GM04503 (cell line): ENCODE results near the gene FXYD1.

Experiments used
- DNase-seq: peaks from one replicate; pipeline ENCODE4 v3.0.0-alpha.2; 2012; ENCODE audit warnings: low read depth

FXYD1 gene

DNA sequence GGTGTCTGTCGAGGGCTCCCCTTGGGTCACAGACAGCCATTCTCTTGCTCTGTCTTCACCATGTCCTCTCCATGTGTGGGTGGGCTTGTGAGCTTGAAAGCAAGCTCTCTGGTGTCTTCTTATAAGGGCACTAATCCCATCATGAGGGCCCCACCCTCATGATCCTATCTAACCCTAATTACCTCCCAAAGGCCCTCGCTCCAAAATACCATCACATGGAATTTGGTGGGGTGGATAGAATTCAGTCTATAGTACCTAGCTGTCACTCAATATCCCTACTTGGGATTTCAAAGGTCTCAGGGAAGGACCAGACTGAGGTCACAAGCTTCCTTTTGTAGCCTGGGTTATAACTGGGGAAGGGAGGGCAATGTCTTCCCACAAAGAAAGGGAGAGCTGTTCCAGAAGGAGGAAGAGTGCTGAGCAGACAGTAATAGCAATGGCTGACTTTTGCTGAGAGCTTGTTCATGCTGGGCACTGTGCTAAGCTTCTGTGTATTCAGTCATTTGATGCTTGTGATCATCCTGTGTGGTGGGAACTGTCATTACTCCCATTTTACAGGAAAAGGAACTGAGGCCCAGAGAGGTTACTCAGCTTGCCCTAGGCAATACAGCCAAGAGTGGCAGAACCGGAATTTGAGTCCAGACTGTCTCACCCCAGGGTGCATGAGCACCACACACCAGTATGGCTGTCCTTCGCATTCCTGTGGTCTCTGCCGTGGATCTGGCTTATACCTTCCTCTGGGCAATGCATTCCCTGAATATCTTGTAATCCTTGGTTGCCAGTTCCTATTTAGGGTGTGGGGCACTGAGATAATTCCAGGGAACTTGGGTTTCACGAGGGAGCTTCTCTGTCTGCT is 24.1 kb downstream of the FXYD1 start:
- no peak for DNase-seq

DNA sequence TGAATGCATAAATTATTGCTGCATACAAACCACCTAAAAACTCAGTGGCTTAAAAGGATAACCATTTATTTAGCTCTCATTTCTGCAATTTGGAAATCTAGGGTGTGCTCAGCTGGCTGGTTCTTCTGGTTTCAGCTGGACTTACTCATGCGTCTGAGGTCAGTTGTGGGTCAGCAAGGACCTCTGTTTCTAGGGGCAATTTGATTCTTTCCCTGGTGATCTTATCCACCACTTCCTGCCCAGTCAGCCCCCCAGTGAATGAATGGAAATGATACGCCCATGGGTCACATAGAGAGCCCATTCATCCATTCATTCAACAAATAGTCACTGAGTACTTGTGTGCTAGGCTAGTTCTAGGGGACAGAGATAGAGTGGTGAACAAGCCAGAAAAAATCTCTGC is 25.8 kb downstream of the FXYD1 start:
- no peak for DNase-seq

DNA sequence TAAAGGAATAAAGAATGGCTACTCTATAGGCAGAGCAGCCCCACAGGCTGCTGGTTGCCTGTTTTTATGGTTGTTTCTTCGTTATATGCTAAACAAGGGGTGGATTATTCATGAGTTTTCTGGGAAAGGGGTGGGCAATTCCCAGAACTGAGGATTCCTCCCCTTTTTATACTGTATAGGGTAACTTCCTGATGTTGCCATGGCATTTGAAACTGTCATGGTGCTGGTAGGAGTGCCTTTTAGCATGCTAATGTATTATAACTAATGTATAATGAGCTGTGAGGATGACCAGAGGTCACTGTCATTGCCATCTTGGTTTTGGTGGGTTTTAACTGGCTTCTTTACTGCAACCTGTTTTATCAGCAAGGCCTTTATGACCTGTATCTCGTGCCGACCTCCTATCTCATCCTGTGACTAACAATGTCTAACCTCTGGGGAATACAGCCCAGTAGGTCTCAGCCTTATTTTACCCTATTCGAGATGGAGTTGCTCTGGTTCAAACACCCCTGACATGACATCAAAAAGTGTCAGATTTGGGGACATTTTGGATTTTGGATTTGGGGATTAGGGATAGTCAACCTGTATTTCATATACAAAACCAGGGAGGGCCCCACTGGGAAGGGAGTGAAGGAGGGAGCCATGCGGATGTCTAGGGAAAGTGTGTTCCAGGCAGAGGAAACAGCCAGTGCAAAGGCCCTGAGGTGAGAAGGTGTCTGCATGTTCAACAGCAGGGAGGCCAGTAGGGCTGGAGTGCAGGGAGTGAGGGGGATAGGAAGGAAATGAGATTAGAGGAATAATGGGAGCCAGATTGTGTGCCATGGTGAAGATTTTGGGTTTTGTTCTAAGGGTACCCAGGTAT is 26.8 kb downstream of the FXYD1 start:
- DNase-seq: no peak

DNA sequence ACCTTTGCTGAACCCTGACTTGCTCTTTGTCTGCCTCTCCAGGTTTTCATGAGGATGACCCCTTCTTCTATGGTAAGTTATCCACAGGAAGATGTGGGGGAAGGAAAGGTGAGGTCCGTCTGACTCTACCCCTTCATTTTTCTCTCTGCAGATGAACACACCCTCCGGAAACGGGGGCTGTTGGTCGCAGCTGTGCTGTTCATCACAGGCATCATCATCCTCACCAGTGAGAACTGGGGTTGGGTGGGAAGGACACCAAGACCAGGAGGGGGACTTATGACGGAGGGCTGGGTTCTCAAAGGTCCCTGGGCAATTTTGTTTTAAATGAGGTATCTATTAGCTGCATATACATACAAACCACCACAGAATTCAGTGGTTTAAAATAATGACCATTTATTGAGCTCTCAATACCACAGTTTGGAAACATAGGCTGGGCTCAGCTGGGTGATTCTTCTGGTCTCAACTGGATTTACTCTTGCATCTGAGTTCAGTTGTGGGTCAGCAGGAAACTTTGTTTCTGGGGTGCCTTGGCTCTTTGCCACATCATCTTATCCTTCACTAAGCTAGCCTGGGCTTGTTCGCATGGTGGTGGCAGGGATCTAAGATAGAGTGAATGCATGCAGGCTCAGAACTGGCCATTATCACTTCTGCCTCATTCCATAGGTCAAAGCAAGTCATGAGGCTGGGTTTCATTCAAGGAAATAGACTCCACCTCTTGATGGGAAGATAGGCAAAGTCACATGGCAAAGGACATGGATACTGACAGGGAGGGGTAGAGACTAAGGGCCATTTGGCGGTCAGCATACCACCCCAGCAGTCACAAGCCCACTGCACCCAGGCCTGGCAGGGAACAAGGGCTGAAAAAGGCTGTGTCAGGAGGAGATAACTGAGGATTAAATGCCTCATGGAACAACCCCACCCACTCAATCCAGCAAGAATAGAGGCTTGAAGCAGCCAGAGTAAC is 27.8 kb downstream of the FXYD1 start:
- no peak for DNase-seq

DNA sequence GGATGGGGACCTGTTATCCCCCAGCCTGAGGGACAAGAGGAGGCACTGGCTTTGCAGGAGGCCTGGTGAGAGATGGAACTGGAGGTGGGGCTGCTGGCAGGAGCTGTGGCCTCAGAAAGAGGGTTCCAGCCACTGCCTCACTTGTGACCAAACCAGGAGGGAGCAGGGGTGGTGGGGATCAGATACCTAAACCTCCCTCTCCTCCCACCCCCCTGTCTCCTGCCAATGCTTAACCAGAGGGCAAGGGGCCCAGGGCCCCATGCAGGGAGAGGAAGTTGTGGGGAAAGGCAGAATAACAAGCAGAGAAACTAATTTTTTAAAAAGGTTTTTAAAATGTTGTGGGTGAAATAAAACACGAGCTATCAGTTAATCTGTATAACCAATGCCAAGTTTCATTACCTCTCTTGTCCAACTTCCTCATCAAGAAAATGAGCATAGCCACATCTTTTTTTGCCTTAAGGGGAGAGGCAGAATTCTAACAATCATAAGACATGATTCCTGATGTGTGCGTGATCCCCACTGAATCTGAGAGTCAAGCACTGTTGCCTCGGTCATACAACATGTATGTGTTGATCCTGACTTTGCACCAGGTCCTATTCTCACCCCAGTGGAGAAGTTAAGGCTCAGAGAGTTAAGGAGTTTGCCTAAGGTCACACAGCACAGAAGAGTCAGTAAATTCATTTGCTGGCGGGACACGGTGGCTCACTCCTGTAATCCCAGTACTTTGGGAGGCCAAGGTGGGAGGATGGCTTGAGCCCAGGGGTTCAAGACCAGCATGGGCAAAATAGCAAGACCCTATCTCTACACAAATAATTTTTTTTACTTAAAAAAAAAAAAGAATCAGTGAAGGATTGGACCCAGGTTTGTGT is 28.9 kb downstream of the FXYD1 start:
- no peak for DNase-seq

DNA sequence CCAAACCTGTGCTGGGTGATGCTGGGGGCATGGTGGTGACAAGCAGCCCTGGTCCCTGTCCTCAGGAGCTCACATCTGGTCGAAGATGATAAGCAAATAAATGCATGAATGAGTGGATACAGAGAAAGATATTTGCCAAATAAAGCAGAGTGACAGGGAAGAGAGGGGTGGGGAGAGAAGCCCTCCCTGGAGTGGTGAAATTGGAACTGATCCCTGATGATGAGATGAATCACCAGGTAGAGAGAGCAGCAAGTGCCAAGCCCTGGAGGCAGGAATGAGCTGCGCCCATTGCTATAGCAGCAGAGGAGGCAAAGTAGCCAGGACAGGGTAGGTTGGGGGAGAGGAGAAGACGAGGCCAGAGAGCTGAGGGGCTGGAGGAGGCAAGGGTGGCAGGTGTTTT is 29.6 kb downstream of the FXYD1 start:
- DNase-seq: no peak

DNA sequence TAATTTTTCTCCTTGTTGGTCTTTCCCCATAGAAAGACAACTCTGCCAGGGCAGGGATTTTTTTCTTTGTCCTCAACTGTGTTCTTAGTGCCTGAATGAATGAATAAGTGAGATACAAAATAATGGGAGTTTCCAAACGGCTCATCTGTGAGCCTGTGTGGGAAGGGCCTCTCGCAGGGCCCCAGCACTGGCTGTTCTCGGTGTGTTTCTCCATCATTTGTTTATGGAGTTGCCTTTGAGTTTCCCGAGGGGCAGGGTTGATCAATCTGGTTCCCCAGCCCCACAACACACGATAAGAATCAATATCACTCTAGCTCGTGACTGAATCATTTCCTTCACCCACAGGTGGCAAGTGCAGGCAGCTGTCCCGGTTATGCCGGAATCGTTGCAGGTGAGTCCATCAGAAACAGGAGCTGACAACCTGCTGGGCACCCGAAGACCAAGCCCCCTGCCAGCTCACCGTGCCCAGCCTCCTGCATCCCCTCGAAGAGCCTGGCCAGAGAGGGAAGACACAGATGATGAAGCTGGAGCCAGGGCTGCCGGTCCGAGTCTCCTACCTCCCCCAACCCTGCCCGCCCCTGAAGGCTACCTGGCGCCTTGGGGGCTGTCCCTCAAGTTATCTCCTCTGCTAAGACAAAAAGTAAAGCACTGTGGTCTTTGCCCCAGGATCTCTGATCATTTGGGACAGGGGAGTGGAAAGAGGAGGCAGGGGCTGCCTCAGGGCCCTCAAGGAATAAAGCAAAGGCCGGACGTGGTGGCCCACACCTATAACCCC is 30.8 kb downstream of the FXYD1 start:
- DNase-seq: no peak

DNA sequence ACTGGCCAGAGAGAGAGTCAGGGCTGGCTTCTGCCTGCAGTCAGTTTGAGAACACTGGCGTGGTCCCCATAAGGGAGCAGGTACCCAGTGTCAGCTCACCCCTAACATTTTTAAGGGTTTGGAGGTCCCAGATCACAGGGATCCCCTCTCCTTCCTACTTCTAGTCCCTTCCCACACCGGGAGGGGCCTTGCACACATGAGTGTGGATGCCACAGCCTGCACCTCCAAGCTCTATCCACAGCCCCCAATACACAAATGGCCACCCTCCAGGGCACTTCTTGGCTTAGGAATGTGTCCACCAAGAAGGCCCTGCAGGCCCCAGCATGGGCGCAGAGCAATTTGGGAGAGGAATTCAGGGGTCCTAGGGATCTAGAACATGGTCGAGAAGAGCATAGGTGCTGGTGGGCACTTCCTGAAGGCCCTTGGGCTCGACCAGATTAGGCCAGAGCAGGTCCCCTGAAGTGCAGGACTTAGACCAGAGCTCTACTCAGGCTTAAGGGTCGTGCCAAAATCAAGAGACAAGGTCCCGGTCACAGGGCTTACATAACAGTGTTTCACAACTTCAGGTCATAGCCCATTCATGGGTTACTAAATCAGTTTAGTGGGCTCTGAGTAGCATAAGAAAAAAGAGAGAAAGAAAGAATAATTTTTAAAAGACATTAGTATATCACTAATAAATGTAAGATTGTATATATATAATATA is 31.9 kb downstream of the FXYD1 start:
- DNase-seq: no peak

DNA sequence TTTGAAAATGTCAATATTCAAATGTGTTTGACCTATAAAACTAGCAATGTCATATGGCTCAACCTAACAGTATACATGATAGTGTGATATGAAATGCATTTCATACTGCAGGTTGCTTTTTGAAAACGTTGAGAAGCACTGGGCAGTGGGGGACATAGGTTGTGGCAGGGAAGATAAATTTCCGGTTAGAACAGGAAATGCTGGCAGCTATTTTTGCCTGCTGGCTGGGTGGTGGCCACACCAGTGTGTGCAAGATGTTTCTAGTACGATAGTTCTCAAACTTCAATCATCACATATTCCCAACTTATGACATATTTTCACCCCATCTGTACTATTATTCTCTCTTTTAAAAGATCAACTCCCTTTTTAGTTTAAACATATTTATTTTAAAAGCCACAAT is 33.1 kb downstream of the FXYD1 start:
- no peak for DNase-seq

DNA sequence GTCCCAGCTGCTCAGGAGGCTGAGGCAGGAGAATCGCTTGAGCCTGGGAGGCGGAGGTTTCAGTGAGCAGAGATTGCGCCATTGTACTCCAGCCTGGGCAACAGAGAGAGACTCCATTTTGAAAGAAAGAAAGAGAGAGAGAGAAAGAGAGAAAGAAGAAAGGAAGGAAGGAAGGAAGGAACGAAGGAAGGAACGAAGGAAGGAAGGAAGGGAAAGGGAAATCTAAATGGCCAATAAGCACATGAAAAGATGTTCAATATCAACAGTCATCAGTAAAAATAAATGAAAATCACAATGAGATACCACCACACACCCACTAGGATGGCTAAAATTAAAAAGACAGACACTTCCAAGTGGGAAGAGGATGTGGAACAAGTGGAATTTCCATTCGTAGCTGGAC is 35.6 kb downstream of the FXYD1 start:
- no peak for DNase-seq

DNA sequence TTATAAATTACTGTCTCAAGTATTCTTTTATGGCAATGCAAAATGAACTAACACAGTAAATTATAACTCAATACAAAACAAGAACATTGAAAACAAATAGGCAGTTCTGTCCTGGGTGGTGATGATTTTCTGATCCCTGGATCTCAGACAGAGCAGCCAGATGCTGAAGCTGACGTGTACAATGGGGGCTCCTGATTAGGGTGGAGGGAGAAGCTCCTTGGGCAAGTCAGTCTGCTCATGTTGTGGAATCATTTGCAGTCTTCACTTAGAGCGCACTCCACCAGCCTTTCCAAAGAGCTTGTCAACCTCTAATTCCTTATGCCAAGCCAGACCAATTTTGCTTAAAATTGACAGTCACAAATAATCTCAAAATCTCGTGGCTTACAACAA is 37.6 kb downstream of the FXYD1 start:
- DNase-seq: no peak

GRCh38 chr19:35177377-35178274 is 39.0 kb downstream of the FXYD1 start:
- DNase-seq: no peak

DNA sequence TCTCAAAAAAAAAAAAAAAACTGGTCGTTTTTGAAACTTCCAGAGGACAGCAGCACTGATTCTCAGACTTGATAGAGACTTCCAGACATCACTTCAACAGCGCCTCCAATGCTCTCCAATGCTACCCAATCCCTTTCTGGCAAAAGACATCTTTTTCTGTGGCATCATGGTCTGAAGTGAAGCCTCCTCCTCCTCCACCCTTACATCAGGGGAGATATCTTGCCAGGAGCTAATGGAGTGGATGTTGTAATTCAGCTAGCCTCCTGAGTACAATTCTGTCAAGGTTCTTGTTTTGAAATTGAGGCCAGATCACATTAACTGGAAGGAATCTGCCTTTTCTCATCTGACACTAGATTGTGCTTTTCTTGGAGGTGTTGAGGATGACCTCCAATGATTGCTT is 40.1 kb downstream of the FXYD1 start:
- no peak for DNase-seq

DNA sequence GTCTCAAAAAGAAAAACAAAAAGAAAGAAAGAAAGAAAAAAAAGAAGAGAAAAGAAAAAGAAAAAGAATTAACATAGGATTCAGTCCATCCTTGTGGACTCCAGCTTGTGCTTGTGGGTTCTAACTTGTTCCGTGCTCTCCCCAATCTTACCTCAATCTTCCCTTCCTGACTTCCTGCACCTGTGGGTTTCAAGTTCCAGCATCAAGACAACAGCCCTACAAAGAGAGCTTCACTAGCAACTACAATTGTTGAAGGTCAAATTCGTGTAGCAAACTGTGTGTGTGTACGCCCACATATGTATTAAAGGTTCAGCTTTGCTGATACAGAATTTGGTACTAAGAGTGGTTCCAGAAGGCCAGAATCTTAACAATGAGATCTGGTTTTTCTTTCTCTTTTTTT is 41.2 kb downstream of the FXYD1 start:
- no peak for DNase-seq

GRCh38 chr19:35181387-35181786 is 42.8 kb downstream of the FXYD1 start:
- DNase-seq: no peak

DNA sequence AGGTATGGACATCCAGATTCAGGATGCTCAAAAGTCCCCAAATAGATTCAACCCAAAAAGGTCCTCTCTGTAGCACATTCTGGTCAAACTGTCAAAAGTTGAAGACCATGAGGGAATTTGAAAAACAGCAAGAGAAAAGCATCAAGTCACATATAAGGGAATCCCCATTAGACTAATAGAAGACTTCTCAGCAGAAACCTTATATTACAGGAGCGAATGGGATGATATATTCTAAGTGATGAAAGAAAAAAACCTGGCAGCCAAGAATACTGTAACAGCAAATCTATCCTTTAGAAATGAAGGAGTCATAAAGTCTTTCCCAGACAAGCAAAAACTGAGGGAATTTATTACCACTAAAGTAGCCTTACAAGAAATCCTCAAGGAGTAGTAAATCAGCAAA is 45.6 kb downstream of the FXYD1 start:
- no peak for DNase-seq

GRCh38 chr19:35184884-35185283 is 46.3 kb downstream of the FXYD1 start:
- no peak for DNase-seq
